ENCODE results near the gene KLHL29.

KLHL29 gene

DNA sequence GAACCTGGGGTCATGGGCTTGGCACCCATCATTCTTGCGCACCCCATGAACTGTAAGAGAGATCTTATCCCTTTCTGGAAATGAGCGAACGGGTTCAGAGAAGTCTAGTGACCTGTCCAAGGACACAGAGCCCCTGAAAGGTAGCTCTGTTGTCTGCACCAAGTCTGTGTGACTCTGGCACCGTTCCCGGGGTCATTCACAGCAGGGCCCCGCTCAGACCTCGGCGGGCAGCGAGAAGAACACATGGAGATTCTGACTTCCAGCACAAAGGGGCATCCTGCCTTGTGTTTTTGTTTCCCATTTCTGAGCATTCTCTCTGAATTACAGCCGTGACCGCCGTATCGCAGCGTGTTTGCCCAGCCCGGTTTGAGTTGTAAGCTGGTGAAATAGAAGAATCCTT lies 231.7 kb downstream of the KLHL29 start:
- no peak for DNase-seq (ENCODE audit: low spot score)

DNA sequence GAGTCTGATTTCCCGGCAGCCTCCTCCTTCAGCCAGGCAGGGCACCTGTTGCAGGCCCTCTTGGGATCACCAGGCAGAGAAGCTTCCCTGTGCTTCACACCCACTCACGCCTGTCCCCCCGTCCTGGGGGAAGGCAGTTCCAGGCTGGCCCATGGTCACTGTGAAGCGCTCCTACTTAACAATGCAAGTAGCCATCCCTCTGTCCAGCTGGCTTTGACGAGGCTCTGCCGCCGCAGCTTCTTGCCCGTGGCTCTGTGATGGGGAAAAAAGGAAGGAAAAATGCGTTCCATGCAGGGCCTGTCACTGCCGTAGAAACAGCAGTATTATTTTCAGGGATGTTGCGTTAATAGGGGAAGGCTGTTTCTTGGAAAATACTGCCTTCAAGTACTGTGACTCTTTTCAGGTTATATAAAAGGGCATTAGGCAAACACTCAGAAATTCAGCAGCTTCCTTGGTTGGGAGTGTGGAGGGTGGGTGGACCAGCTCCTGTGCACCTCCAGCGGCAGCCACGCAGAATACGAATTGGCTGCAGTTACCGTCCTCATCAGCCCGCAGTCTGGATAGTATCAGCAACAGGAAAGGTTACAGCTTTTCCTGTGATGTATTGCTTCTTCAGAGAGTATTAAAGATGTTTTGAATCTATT lies 232.3 kb downstream of the KLHL29 start:
- peak; percentile 89 for DNase-seq (ENCODE audit: low spot score)

GRCh38 chr2:23617811-23618215 lies 232.8 kb downstream of the KLHL29 start:
- peak; percentile 32 for DNase-seq (ENCODE audit: low spot score)

- no peak for DNase-seq (ENCODE audit: low spot score)
These were observed 233.3 kb downstream of the KLHL29 start for GRCh38 chr2:23618265-23618664.

DNA sequence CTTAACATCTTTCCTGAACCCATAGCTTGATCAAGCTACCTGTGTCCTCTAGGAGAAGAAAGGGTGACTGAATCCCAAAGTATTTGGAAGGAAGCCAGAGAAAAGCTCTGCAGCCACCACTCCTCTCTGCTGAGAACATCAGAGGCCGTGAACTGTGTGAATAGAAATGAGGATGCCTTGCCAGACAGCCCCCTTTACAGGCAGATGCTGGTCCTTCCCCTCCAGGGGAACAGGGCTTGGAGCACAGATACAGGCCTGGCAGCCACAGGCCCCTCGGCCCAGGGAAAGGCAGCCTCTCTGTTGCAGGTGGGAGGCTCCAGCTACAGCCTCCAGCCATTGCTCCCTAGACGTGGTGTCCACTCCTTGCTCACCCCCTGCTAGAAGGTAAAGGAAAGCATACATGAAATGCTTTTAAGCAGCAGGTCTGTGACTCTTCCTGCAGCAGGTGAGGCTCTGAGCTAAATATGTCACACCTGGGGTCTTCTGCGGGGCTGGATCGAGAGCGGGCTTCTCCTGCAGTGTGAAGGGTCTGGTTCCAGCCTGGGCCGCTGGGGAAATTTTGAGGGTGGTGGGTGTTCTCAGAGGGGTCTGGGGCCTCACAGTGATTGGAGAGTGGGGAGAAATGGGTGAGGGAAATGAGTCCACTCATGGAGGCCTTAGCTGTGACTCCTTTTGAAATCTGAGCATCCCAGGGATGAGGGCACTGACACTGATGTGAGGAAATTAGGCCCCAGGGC lies 234.0 kb downstream of the KLHL29 start:
- DNase-seq (ENCODE audit: low spot score) = peak; percentile 10

GRCh38 chr2:23619941-23620340 lies 235.0 kb downstream of the KLHL29 start:
- DNase-seq (ENCODE audit: low spot score) = no peak

DNA sequence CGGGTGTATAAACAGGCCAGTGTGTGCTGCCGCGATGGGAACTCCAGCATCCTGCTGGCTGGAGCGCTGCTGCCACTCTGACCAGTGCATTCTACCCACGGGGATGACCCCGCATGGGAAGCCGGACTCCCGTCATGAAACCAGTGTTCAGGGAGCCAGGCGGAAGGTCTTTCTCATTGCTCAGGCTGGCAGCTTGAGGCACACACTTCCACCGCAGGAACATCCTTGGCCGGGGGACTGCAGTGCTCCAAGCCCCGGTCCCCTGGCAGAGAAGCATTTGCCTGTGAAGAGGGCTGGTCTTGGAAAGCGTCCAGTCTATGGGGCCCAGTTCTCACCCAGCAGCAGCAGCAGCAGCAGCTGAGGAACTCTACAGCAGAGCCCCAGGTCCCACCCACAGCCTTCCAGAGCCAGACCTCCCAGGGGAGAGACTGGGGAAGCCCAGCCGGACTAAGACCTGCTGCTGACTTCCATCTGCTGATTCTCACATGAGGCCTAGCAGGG lies 235.9 kb downstream of the KLHL29 start:
- DNase-seq (ENCODE audit: low spot score) = no peak

DNA sequence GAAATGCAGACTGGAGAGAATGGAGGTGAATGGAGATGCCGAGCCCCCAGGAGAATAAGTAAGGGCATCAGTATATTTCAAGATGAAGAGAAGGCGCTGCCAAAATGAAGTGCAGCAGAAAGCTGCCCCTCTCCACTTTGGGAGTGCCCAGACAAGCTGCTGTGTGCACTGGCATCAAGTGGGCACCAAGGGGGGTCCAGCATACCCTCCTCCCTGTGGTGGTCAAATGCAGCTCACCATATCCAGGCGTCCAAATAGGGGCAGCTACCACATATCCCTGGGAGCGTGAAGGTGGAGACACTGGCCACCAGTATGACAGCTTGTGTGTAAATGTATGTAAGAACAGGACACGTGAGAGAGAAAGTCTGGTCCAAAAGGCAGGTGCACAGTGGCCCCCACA lies 236.6 kb downstream of the KLHL29 start:
- DNase-seq (ENCODE audit: low spot score) = no peak

DNA sequence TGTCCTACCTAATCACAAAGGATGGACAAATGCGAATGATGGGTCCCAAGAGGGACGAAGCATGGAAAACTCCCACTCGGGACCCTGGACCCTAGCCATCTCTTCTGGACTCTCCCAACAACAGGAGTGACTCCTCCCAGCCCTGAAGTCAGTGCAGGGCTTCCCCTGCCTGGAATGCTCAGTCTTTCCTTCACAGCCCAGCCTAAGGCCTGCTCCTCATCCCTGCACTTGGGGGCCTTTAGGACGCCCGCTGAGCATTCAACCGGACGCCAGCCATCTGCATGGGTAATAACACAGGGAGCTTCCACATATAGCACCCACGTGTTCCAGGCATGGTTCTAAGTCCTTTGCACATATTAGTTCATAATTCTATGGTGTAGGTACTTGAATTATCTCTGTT lies 237.5 kb downstream of the KLHL29 start:
- DNase-seq (ENCODE audit: low spot score) = no peak

DNA sequence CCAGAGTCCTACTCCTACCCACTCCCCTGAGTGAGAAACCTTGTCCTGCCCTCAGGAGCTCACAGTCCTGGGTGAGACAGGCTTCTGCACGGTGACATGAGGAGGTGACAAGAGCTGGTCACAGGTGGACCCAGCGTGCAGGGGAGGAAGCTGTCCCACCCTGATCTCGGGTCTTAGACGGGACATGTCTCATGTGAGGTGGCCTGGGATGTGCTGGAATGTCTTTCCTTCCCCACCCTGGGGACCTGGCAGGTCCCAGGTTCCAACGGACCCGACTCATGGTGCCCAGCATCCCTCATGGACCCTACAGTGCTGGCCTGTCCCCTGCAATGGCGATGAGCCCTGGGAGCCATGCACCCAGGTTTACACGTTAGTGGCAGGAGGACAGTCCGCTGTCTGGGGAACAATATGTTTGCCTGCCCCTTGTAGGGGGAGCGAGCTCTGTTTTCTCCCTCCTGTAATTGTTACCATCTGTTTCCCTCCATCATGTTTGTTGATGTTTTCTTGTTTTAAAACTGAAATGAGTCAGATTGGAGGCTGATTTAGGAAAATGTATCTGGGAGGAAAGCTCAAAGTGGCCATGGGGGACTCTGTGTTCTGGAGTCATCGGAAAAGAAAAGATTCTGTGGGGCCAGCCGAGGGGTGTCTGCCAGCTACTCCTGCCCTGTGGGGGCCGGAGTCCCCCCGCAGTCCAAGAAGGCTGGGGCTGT lies 238.1 kb downstream of the KLHL29 start:
- no peak for DNase-seq (ENCODE audit: low spot score)

- DNase-seq (ENCODE audit: low spot score) = no peak
These were observed 239.4 kb downstream of the KLHL29 start for GRCh38 chr2:23624378-23624777.

- DNase-seq (ENCODE audit: low spot score) = no peak
These were observed 239.9 kb downstream of the KLHL29 start for GRCh38 chr2:23624915-23625314.

DNA sequence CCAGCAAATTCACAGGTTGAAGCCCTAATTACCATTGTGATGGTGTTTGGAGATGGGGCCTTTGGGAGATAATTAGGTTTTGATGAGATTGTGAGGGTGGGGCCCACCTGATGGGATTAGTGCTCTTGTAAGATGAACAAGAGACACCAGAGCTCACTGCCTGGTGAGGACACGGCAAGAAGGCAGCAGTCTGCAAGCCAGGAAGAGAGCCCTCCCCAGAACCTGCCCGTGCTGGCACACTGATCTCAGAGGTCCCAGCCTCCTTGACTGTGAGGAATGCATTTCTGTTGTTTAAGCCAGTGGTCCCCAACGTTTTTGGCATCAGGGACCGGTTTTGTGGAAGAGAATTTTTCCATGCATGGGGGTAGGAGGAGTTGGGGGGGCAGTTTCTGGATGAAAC lies 240.7 kb downstream of the KLHL29 start:
- no peak for DNase-seq (ENCODE audit: low spot score)

GRCh38 chr2:23626701-23627230 lies 241.8 kb downstream of the KLHL29 start:
- no peak for DNase-seq (ENCODE audit: low spot score)

DNA sequence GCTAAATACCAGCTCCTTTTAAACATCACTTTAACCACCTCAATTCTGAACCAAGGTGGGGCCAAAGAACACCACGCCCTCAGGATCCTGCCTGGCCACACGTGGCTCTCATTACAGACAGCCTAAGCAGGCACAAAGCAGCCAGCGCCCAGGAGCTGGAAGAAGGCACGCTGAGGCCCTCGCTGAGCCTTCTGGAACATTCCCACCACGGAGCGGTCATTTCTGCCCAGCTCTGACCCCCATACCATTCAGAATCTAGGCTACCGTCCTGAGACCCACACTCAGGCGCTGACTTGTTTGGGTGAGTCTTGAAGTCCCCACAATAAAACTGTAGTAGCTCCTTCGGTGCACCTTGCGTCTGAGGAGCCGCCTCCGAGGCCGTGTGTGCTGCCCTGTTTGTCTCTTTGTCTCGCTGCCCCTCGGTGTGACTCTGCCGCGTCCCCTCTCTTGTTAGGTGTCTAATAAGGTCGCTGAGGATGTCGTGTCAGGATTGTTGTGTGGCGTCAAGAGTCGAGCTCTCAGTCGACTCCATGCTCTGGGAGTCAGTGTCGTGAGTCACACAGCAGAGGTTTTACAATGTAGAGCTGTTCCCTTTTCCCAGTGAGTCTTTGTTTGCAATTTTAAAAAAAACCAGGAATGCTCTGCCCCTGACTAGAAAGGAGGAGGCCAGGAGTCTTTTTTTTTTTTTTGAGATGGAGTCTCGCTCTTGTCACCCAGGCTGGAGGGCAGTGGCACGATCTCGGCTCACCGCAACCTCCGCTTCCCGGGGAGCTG lies 242.4 kb downstream of the KLHL29 start:
- no peak for DNase-seq (ENCODE audit: low spot score)

GRCh38 chr2:23628926-23629771 lies 244.2 kb downstream of the KLHL29 start:
- DNase-seq (ENCODE audit: low spot score) = no peak

GRCh38 chr2:23629772-23630480 lies 244.9 kb downstream of the KLHL29 start:
- no peak for DNase-seq (ENCODE audit: low spot score)

- DNase-seq (ENCODE audit: low spot score) = no peak
These were observed 246.0 kb downstream of the KLHL29 start for GRCh38 chr2:23630961-23631360.

GRCh38 chr2:23631389-23631788 lies 246.4 kb downstream of the KLHL29 start:
- DNase-seq (ENCODE audit: low spot score) = no peak

DNA sequence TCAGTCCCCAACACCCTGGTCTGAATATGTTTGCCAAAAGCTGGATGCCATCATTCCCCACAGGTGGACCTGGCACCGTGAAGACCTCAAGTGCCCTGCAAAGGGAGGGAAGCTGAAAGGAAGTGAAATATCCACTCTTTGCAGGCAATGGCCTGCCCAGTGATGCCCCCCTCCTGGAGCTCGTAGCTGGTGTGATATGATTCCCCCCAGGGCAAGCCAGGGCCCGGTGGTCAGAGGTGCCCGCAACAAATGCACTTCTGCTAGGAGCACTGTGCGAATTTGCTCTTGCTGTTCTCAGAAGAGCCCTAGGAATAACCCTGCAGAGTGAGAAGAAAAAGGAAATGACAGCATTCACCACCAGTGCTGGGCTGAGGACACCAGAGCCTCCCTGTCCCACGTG lies 247.4 kb downstream of the KLHL29 start:
- no peak for DNase-seq (ENCODE audit: low spot score)
